Measurements from ENCODE around the gene ZMYND10. TPM values are rescaled to one million over a fixed set of nuclear protein-coding genes. Genes with fewer than 3 reads are reported as not detected.

Gene ZMYND10
- total RNA-seq, 2 donors from 2014 or later = 0.22 to 1.4 TPM

- no peak for TF ChIP-seq CTCF (conservative IDR thresholded peaks at IDR 0.05)
- Histone ChIP-seq H3K27ac (ENCODE audit: low read depth, low read length) (no peak overlapping the region), H3K36me3 (ENCODE audit: control insufficient read depth, insufficient read depth, low read length) (peaks cover 51% of the 10 kb centered on the region), H3K4me1 (ENCODE audit: control insufficient read depth, insufficient read depth, low read length) (peaks cover 16% of the 10 kb centered on the region), H3K4me3 (ENCODE audit: low read length) (no peak overlapping the region), H3K9me3 (ENCODE audit: control insufficient read depth, low read length) (no peaks in the 10 kb centered on the region), H3K27me3 (ENCODE audit: control insufficient read depth, insufficient read depth, low read length, poor library complexity, severe bottlenecking) (no peaks in the 10 kb centered on the region), H3K9ac (ENCODE audit: extremely low read depth, low read length, poor library complexity, severe bottlenecking) (no peak overlapping the region)
- peaks cover 20% of the 10 kb centered on the region for H3K4me1 Mint-ChIP-seq
- 94 to 100% methylated on average over 6 to 8 of the region's 8 CpGs for WGBS, 2 experiments (ENCODE audit: insufficient coverage in 1 of 2, insufficient read length in 1 of 2)
- peaks cover 22% of the 10 kb centered on the region for H3K36me3 Mint-ChIP-seq (ENCODE audit: low read depth)
- no peak for DNase-seq
- H3K27ac Mint-ChIP-seq = no peak overlapping the region
- H3K27me3 Mint-ChIP-seq (ENCODE audit: insufficient read depth) = no peaks in the 10 kb centered on the region
- peak overlapping the region; percentile 77 for H3K4me3 Mint-ChIP-seq
- no peaks in the 10 kb centered on the region for H3K9me3 Mint-ChIP-seq
These were observed 19.4 kb downstream of the ZMYND10 start for GRCh38 chr3:50326182-50326541.

GRCh38 chr3:50325497-50326181 lies 19.9 kb downstream of the ZMYND10 start:
- DNase-seq = no peak
- Histone ChIP-seq H3K4me3 (ENCODE audit: low read length) (no peak overlapping the region), H3K27ac (ENCODE audit: low read depth, low read length) (no peak overlapping the region), H3K36me3 (ENCODE audit: control insufficient read depth, insufficient read depth, low read length) (peaks cover 46% of the 10 kb centered on the region), H3K4me1 (ENCODE audit: control insufficient read depth, insufficient read depth, low read length) (peaks cover 16% of the 10 kb centered on the region), H3K27me3 (ENCODE audit: control insufficient read depth, insufficient read depth, low read length, poor library complexity, severe bottlenecking) (no peaks in the 10 kb centered on the region), H3K9ac (ENCODE audit: extremely low read depth, low read length, poor library complexity, severe bottlenecking) (no peak overlapping the region), H3K9me3 (ENCODE audit: control insufficient read depth, low read length) (no peaks in the 10 kb centered on the region)
- Mint-ChIP-seq H3K9me3 (no peaks in the 10 kb centered on the region), H3K36me3 (ENCODE audit: low read depth) (peaks cover 17% of the 10 kb centered on the region), H3K4me3 (no peak overlapping the region), H3K4me1 (peaks cover 20% of the 10 kb centered on the region), H3K27ac (no peak overlapping the region), H3K27me3 (ENCODE audit: insufficient read depth) (no peaks in the 10 kb centered on the region)
- whole genome bisulfite sequencing, 2 experiments (ENCODE audit: insufficient coverage in 1 of 2, insufficient read length in 1 of 2) = 92% methylated on average over 9 to 11 of the region's 11 CpGs
- no peak for TF ChIP-seq CTCF (conservative IDR thresholded peaks at IDR 0.05)

- 80 to 92% methylated on average over 1 to 2 of the region's 2 CpGs for WGBS, 2 experiments (ENCODE audit: insufficient coverage in 1 of 2, insufficient read length in 1 of 2)
- Histone ChIP-seq H3K27me3 (ENCODE audit: control insufficient read depth, insufficient read depth, low read length, poor library complexity, severe bottlenecking) (no peaks in the 10 kb centered on the region), H3K9me3 (ENCODE audit: control insufficient read depth, low read length) (no peaks in the 10 kb centered on the region), H3K27ac (ENCODE audit: low read depth, low read length) (no peak overlapping the region), H3K4me3 (ENCODE audit: low read length) (no peak overlapping the region), H3K36me3 (ENCODE audit: control insufficient read depth, insufficient read depth, low read length) (peaks cover 42% of the 10 kb centered on the region), H3K9ac (ENCODE audit: extremely low read depth, low read length, poor library complexity, severe bottlenecking) (no peak overlapping the region), H3K4me1 (ENCODE audit: control insufficient read depth, insufficient read depth, low read length) (peaks cover 21% of the 10 kb centered on the region)
- Mint-ChIP-seq H3K4me3 (no peak overlapping the region), H3K9me3 (no peaks in the 10 kb centered on the region), H3K27me3 (ENCODE audit: insufficient read depth) (no peaks in the 10 kb centered on the region), H3K4me1 (peaks cover 24% of the 10 kb centered on the region), H3K27ac (peak overlapping the region; percentile 48), H3K36me3 (ENCODE audit: low read depth) (peaks cover 13% of the 10 kb centered on the region)
- TF ChIP-seq CTCF (conservative IDR thresholded peaks at IDR 0.05) = no peak
- no peak for DNase-seq
These were observed 20.4 kb downstream of the ZMYND10 start for GRCh38 chr3:50325113-50325480.
